Activated CD4-positive, alpha-beta T cell treated with anti-CD3 and anti-CD28 coated beads, Interleukin-2, amount 50 U/mL, for 24 hours (primary cell): ENCODE results near the gene PPP4R3B.
"Not testable (repeated sequence)": the region's sequence is repeated elsewhere in the genome, so short reads cannot be mapped to it uniquely, and the experiment has no call there.

Experiments
- DNase-seq, 2 donors: peaks; one replicate each; pipeline ENCODE4 v3.0.0-alpha.2; 2020; ENCODE audit warnings: low read depth in 1 of 2, low spot score in 1 of 2

The PPP4R3B gene

DNA sequence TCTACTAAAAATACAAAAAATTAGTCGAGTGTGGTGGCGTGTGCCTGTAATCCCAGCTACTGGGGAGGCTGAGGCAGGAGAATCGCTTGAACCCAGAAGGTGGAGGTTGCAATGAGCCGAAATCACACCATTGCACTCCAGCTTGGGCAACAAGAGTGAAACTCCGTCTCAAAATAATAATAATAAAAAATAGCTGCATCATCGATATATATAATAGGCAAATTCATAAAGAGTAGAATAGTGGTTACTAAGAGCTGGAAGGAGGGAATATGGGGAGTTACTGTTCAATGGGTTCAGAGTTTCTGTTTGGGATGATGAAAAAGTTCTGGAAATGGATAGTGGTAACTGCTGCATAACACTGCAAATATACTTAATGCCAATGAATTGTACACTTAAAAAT is 20.6 kb downstream of the PPP4R3B start:
- DNase-seq: not testable (repeated sequence)

DNA sequence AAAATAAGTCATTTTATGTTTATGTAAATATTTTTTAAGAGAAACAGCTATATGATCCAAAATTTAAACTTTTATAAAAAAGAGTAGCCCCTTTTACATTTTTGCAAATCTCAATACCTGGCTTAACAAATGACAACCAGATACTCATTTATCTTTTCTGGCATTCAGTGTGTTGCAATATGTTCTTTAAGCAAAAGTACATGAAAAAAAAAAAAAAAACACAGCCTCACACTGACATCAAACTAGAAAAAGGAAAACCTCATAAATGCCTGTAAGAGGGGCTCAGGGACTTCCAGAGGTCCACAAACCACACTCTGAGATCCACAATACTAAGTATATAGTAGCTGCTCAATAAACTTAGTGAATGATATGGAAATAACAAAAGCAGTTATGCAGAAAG is 21.9 kb downstream of the PPP4R3B start:
- no peak for DNase-seq

DNA sequence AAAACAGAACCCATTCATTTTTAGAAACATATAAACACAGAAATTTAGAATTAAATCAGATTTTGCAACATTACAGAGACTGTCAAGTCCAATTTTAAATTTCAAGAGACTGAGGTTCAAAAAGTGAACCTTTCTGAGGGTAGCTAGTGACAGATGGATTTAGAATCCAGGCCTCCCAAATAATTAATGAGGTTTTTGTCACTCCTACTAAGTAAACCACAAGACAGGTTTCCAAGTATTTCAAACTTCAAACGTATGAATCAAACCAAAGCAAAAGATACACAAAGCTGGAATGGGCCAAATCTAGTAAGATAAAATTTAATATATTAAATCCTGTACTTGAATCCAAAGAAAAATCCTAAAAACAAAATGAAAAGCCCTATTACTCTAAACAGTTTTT is 25.3 kb downstream of the PPP4R3B start:
- no peak for DNase-seq

DNA sequence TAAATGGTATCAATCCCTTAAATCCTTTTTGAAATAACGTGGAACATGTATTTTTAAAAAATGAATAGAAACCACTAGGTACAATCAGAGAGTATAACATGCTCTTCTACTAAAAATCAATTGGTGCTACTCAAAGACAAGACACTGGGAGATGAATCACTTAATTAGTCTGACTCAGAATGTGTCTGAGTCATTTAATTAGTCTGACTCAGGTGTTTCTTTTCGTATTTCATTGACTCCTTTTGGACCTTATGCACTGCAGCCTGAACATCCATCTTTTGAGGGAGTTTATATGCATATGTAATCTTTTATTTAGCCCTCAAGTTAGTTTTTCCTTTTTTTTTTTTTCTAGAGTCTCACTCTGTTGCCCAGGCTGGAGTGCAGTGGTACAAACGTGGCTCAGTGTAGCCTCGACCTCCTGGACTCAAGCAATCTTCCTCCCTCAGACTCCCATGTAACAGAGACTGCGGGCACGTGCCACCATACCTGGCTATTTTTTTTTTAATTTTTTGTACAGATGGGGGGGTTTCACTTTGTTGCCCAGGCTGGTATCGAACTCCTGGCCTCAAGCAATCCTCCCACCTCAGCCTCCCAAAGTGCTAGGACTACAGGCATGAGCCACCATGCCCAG is 26.5 kb downstream of the PPP4R3B start:
- DNase-seq: peak in 1 of 2 donors; percentile 6

DNA sequence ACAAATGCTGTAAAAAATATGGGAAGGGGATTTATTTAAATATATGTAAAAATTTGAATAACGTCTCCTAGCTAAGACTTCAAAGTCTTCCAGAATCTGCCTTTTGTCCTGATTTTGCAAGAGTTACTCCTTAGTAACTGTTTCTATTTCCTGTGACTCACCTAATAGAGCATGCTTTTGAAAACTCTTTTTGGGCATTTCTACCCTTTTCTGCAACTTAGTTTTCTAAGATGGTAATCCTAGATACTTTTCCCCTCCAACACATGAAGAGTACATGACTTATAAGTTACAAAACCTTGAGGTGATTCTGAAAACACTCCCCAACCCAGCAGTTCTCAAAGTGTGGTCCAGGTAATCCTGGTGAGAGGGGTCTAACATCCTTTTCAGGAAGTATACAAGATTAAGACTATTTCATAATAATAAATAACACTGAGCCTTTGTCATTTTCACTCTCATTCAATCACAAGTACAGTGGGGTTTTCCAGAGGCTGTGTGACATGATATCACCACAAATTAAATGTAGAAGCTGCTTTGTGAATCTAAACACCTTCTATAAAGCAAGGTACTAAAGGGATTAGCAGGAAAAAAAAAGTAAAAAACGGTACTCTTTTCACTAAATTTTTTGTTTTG is 31.9 kb downstream of the PPP4R3B start:
- no peak for DNase-seq

DNA sequence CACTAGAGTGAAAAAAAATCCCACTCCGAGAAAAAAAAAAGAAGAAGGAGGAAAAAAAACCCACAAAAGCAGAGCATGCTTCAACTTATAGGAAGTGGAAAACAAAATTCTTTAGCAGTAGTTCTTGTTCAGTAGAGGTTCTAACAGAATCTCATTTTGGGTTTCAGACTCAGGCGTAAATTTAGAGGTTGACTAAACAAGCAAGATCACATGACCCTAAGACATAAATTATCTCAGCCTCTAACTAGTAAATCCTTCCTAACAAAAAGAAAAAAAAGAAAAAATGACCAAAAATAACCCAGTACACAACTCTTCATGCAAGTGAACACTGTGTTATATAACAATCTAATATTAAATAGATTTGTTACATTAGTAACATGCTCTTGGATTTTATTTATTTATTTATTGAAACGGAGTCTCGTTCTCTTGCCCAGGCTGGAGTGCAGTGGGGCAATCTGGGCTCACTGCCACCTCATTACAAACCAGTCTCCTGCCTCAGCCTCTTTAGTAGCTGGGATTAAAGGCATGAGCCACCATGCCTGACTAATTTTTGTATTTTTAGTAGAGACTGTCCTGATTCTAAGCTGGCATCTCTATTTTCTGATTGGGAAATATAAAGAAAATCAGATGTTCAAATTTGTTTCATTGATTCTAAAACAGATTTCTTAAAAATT is 35.4 kb downstream of the PPP4R3B start:
- DNase-seq: no peak

DNA sequence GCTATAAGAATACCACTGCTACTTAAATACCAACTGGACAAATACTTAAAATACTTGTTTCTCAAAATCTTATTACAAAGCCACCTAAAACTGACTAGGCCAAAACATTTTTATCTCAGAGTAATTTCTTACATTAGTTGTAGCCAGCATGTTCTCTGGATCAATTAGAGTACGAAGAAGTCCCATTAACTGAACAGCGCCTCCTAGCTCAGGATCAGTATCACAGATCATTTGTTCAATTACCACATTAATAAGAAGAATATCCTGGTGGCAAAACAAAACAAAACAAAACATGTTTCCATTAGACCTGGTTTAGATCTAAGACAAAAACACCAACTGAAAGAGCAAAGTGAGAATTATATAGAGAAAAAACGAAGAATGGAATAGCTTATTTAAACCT is 36.0 kb downstream of the PPP4R3B start:
- no peak for DNase-seq

DNA sequence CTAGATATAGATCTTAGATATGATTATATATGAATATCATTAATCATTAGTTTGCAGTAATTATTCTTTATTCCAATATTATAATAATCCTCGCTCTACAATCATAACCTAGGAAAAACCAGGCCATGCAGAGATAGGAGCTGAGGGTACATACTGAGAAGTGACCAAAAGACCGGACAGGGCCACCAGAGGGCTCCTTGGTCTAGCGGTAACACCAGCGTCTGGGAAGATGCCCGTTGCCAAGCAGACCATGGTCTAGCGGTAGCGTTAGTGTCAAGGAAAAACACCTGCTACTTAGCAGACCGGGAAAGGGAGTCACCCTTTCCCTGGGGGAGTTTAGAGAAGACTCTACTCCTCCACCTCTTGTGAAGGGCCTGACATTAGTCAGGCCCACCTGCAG is 48.4 kb downstream of the PPP4R3B start:
- DNase-seq: not testable (repeated sequence)

DNA sequence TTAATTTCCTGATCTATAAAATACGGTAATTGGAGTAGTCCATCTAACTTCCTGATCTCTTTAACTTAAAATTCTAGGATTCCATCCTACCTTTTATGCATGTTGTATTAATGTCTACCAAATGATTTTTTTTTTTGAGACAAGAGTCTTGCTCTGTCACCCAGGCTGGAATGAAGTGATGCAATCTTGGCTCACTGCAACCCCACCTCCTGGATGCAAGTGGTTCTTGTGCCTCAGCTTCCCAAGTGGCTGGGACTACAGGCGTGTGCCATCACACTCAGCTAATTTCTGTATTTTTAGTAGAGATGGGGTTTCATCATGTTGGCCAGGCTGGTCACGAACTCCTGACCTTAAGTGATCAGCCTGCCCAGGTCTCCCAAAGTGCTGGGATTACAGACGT is 50.1 kb downstream of the PPP4R3B start:
- DNase-seq: no peak

DNA sequence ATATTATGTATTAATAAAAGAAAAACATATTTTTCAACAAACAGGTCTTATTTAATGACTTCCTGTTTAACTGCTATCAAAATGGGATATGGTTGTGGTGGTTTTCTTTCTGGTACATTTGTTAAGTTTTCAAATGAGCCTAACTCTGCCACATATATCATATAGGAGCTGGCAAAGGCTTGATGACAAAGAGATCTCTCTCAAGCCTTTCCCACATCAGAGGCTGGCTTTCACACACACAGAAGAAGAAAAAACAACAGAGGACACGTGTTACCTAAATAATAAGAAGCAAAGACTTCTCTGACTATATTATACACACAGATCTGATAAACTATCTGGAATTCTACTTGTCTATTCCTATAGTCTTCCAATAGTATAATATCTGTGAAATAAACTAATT is 51.8 kb downstream of the PPP4R3B start:
- no peak for DNase-seq

DNA sequence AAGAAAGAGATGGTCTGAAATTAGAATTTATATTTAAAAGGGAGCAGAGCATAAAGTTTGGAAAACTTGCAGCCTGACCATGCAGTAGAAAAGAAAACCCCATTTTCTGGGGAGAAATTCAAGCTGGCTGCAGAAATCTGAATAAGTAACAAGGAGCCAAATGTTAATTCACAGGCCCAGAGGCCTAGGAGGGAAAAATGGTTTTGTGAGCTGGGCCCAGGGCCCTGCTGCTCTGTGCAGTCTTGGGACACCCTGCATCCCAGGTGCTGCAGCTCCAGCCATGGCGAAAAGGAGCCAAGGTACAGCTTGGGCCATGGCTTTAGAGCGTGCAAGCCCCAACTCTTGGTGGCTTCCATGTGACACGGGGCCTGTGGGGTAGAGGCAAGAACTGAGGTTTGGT is 56.6 kb downstream of the PPP4R3B start:
- DNase-seq: no peak

DNA sequence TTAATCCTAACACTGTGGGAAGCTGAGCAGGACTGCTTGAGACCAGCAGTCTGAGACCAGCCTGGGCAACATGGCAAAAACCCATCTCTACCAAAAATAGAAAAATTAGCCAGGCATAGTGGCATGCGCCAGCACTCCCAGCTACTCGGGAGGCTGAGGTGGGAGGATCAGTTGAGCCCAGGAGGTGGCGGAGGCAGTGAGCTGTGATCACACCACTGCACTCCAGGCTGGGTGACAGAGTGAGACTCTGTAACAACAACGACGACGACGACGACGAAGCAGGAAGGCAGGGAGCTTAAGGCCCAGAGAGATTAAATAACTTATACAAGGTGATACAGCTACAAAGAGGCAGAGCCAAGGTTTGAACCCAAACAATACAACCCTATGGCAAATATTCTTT is 60.6 kb downstream of the PPP4R3B start:
- DNase-seq: no peak

DNA sequence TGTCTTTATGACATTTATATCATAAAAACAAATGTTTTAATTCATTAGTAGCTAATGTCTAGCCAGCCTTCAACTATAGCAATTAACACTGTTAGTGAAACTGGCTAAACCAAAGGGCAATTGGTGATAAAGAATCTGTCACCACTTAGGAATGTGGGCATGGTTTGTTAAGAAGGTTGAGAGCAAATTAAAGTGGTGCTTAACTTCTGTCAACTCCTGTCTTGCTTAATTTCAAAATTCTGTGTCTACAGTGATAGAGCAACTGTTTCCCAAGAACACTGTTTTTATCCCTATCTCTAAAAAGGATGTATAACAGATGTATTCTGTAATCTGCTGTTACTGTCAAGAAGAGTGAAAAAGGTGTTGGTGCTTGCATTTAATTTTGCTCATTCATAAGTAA is 61.4 kb downstream of the PPP4R3B start:
- DNase-seq: no peak

DNA sequence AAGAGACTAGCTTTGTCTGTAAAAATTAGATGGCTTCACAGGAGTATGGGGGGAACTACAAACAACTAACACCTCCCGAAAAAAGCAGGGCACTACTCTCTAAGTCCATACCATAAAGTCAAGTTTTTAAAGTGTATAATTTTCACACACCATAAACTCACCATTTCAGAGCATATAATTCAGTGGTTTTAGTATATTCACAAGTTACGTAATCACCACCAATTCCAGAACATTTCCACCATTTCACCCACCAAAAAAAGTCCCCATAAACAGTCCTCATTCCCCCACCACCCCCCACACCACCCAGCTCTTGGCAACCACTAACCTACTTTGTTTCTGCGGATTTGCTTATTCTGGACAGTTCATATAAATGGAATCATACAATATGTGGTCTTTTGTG is 64.1 kb downstream of the PPP4R3B start:
- DNase-seq: no peak

DNA sequence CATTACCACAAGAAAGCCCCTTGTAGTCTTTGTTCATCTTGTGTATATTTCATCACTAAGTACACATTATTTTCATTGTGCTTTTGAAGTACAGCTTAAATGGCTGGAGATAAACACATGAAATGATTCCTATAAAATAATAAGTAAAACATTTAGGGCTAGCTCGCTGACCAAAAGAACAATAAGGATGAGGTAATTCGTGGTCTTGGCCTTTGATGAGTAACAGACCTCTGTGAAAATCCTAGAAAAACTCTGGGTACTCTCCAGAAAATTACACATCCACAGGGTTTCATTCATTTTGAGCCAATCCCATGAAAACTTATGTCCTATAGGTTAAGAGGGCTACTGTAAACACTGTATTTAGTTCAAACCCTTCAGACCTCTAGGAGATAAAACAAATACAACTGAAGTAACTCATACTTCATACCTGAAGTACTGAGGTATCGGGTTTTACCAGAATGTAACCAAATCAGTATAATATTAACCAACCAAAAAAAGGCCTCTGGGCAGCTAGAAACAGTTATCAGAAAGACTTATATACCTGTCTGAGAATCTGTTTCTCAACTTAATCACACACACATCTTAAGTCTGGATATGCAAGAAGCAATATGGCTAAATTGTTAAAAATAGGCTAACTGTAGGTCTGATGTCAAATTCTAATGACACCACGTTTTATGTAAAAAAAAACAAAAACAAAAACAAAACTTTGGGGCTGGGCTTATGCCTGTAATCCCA is 66.9 kb downstream of the PPP4R3B start:
- DNase-seq: no peak

DNA sequence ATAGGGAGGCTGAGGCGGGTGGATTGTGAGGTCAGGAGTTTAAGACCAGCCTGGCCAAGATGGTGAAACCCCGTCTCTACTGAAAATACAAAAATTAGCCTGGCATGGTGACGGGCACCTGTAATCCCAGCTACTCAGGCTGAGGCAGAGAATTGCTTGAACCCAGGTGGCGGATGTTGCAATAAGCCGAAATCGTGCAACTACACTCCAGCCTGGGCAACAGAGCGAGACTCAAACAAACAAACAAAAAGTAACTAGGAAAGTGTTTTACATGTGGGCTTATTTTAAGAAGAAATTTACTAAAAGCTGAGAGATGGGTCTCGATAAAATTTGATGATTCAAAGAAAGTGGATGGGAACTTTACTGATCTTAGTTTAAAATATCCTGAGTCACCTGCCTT is 69.7 kb downstream of the PPP4R3B start:
- not testable (repeated sequence) for DNase-seq

DNA sequence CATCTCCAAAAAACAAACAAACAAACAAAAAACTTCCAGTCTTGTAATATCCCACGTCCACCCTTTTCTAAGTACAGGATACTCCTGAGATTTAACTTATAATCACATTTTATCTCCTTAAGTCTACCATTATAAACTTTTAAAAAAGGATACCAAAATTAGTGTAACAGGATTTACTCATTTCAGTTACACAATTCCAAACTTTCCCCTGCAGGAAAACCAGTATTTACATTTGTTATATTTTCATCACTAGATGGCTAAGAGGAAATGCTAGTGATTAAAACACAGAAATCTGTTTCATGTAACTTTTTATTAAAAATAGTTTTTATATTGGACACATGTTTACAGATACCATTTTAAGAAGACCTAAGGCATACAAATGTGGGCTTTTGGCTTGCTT is 70.4 kb downstream of the PPP4R3B start:
- DNase-seq: no peak

DNA sequence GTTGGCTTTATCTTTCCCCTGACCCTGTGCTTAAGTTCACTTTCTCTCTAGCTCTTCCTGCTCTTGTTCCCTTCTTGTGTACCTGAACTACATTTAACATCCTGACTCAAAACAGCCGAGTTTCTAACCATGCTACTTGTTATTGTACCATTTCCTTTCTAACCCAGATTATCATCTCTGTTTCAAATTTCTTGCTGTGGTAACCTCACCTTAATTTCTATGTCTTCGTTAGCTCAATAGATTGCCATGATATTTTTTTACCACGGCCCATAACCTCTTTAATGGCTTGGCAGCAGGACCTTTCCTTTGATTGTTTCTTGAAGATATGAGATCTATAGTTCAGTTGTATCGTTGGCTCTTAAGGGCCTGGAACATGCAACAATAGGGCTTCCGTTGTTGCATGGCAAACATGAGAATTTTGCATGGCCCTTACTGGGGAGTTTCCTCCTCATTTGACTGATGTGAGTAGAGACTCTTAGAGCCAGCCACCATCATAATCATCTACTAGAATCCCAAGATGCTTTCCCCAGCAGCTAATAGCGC is 86.8 kb downstream of the PPP4R3B start:
- no peak for DNase-seq

DNA sequence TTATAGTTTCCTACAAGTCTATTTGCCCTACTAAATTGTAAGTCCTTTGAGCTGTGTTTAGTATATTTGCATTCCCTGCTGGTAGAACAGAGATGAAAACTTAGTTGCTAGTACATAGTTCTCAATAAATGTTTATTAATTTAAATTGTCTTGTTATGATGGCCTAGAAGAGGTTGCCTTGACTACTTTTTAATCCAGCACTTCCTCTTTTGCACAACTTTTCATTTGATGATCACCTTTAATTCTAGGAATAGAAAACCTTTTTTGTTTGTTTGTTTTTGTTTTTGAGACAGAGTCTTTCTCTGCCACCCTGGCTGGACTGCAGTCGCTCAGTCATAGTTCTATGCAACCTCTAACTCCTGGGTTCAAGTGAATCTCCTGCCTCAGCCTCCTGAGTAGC is 91.2 kb downstream of the PPP4R3B start:
- no peak for DNase-seq

DNA sequence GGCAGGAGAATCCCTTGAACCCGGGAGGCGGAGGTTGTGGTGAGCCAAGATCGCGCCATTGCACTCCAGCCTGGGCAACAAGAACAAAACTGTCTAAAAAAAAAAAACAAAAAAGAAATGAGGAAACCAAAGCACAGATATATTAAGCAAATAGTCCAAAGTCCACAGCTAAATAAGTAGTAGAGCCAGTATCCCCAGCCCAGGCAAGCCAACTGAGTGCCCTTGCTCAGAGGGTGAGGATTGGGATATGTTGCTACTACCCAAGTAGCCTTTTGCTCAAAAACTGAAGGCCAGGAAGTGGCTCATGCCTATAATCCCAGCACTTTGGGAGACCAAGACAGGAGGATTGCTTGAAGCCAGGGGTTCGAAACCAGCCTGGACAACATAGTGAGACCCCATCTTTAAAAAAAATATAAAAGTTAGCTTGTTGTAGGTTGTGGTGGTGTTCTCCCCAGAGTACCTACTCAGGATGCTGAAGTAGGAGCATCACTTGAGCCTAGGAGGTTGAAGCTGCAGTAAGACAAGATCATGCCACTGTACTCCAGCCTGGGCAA is 92.5 kb downstream of the PPP4R3B start:
- no peak for DNase-seq
